Measurements from ENCODE around the gene KCTD3.

Gene KCTD3

DNA sequence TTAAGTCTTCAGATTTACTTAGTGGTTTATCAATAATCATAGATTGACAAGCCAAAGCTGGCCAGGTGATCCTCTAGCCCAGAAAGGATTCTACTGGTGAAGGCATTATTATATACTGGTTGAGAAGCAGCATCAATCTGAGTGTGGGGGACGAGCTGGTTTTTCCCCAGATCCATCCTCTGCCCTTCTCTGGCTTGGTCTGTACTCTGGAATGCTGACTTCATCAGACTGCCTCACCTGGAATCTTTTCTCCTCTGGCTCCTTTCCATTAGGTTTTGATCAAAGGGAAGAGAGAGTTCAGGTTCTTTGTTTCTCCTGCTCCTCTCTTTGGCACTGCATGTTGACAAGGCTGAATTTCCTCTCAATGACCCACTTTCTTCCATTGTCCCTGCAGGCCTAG, 93.9 kb downstream of the KCTD3 start:
- DNase-seq, result no peak

DNA sequence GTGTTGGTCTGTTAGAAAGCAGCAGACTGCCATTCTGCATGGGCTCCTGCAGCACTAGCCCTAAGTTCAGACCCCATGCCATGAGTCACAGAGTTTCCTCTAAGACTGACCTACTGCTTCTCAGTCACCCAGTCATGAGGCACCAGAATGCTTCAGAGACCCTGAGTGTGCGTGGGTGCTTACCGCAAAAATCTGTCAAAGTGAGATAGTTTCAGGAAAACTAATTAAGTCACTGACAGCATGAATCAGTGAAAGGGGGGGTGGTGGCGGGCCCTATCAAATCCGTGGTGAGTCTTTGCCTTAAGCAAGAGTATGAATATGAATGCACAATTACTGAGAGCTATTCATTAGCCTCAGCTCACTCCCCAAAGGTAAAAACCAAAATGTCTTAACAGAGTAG, 98.1 kb downstream of the KCTD3 start:
- DNase-seq, result no peak

DNA sequence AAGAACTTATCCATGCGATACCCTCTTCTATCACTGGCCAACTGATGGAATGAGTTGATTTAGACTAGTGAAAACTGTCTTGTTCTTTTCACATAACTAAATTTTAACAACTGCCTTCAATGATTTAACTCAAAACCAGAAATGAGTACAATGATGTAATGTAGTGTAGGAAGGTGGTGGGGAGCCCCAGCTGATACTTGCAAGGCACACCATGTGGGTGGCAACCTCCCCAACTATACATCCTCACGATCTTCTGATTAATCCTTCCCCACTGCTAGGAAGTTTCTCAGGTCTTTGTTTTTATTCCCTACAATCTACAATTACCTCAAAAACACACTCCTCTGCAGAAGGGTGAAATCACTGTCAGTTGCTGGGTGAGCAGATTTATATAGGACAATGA, 100.7 kb downstream of the KCTD3 start:
- no peak for DNase-seq

DNA sequence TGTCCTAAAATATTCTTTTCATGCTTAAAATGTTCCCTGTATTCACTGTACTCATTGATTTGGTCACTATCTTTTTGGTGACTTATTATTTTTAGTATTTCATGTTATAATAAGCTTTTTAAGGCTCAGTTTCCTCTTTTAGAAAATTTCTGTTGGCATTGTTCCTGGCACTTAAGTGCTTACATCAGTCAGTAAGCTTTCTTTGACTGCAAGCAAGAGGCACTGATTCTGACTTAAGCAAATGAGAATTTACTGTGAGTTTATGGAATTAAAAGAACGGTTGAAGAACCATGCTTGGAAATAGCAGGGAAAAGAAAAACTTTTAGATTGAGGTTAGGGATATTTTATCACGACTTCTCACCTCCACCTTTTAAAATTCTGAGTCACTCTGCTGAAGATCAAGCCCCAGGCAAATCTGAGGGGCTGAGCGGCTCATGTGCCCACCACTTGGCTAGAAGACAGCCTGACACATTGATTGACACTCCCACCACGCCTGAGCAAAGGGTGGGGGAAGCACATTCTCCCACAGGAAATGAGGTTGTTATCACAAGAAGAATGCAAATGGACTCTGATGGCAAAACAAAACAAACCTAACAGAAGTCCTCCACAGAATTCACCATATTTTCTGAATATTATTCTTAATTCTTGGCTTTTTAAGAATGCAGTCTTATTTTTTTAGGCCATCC, 102.8 kb downstream of the KCTD3 start:
- no peak for DNase-seq

All from COR-L47 (cell line).